ENCODE results near the gene CNPY3. TPM values are rescaled to one million over a fixed set of nuclear protein-coding genes. Genes with fewer than 3 reads are reported as not detected.
A peak's percentile ranks its signal among the peaks of the same experiment; 100 is the strongest.
"Not testable (repeated sequence)": the region's sequence is repeated elsewhere in the genome, so short reads cannot be mapped to it uniquely, and the experiment has no call there.

CNPY3 gene
- total RNA-seq, 4 donors from 2014 or later, result 33.2 to 60.0 (median 45.0) TPM

DNA sequence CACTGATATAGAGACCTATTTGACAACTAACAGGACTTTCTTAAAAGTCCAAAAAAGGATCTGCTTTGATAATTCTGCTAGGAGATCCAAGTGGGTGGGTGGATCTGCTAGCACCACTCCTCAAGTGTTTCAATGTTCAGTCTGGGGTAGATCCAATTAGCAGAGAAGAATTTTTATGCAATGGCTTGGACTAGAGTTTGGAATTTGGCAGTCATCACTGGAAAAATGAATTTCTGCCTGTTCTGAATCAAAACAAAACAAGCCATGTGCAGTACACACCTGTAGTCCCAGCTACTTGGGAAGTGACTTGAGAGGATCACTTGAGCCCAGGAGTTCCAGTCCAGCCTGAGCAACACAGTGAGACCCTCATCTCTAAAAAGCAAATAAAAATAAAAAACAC lies 18.7 kb downstream of the CNPY3 start:
- peak in 1 of 2 donors; percentile 34 for DNase-seq
- peak overlapping the region in 1 of 3 donors; percentile 86 for H3K27ac ChIP-seq
- peaks cover 0 to 5% of the 10 kb centered on the region in 2 donors for H3K4me1 ChIP-seq
- H3K9me3 ChIP-seq, result no peaks in the 10 kb centered on the region
- no peak for TF ChIP-seq POLR2A (IDR thresholded peaks at IDR 0.05)
- TF ChIP-seq, protein P1, sequence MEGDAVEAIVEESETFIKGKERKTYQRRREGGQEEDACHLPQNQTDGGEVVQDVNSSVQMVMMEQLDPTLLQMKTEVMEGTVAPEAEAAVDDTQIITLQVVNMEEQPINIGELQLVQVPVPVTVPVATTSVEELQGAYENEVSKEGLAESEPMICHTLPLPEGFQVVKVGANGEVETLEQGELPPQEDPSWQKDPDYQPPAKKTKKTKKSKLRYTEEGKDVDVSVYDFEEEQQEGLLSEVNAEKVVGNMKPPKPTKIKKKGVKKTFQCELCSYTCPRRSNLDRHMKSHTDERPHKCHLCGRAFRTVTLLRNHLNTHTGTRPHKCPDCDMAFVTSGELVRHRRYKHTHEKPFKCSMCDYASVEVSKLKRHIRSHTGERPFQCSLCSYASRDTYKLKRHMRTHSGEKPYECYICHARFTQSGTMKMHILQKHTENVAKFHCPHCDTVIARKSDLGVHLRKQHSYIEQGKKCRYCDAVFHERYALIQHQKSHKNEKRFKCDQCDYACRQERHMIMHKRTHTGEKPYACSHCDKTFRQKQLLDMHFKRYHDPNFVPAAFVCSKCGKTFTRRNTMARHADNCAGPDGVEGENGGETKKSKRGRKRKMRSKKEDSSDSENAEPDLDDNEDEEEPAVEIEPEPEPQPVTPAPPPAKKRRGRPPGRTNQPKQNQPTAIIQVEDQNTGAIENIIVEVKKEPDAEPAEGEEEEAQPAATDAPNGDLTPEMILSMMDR (IDR thresholded peaks at IDR 0.05), result no peak
- intact Hi-C loops (cut with DNase I), result no loop called here
- H3K36me3 ChIP-seq, result no peaks in the 10 kb centered on the region
- H3K4me3 ChIP-seq (replicated peaks in 1 of 3), result no peak overlapping the region
- H3K27me3 ChIP-seq, result no peaks in the 10 kb centered on the region

DNA sequence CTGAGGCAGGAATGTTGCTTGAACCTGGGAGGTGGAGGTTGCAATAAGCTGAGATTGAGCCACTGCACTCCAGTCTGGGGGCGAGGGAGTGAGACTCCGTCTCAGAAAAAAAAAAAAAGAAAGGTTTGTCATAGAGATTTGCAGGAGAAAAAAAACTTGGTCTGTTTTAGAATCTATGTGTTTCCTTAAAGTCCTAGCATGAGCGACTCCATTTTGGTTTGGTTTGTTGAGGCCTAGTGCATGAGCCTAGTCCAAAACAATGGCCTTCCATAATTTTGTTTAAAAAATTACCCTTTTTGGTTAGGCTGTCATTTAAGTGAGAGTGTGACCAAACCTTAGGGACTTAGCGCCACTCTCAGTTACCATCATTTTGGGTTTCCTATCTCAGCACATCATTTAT lies 23.1 kb downstream of the CNPY3 start:
- intact Hi-C loops (cut with DNase I), result no loop called here
- Histone ChIP-seq H3K27me3 (no peaks in the 10 kb centered on the region), H3K27ac (no peak overlapping the region), H3K9me3 (no peaks in the 10 kb centered on the region), H3K4me1 (peaks cover 0 to 5% of the 10 kb centered on the region in 2 donors), H3K36me3 (no peaks in the 10 kb centered on the region), H3K4me3 (replicated peaks in 1 of 3) (no peak overlapping the region)
- no peak for DNase-seq
- WGBS, 2 donors, result 94% methylated on average over 4 of the region's 4 CpGs
- TF ChIP-seq, protein P1 (IDR thresholded peaks at IDR 0.05), result no peak
- no peak for TF ChIP-seq POLR2A (IDR thresholded peaks at IDR 0.05)

DNA sequence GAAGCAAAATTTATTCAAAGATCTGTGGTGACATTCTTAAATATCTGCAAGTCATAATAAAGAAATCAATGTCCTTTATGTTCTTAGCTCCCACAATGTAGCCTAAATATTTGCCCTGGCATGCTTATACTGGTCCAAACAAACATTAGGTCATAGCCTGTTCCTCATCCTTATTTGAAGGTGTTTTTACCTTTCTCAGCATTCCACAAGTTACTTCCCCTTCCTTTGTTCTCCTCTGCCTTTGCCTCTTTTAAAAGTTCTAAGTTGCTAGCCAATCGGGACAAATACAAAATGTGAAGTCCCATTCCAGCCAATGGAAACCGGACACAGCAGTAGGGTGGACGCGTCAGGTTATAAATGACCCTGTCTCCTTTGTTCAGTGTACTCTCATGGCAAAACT lies 25.1 kb downstream of the CNPY3 start:
- 89 to 96% methylated on average over 4 of the region's 4 CpGs for WGBS, 2 donors
- H3K9me3 ChIP-seq; H3K4me1 ChIP-seq; intact Hi-C loops (cut with DNase I); H3K27me3 ChIP-seq; DNase-seq; H3K36me3 ChIP-seq; H3K27ac ChIP-seq; H3K4me3 ChIP-seq (replicated peaks in 1 of 3): not testable (repeated sequence)

DNA sequence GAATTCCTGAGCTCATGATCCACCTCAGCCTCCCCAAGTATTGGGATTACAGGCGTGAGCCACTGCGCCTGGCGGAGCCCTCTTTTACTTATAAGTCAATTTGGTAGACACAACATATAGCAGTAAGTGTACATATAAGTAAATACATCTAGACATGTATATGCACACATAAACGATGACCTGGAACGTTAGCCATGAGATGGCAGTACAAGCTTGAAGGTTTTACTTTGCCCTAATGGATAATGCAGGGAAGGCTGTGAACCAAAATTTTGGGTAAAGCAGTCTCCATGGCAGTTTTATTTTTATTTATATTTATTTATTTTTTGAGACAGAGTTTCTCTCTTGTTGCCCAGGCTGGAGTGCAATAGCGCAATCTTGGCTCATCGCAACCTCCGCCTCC lies 28.8 kb downstream of the CNPY3 start:
- H3K9me3 ChIP-seq, result no peaks in the 10 kb centered on the region

DNA sequence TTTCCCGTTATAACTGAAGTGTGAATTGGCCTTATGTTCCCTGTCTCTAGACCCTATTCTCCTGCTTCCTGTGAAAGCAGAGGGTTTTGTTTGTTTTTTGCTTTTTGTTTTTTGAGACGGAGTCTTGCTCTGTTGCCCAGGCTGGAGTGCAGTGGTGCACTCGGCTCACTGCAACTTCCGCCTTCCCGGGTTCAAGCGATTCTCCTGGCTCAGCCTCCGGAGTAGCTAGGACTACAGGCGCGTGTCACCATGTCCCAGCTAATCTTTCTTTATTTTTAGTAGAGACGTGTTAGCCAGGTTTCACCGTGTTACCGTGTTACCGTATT lies 30.6 kb downstream of the CNPY3 start:
- Histone ChIP-seq H3K36me3 (no peaks in the 10 kb centered on the region), H3K4me1 (peaks cover 5 to 16% of the 10 kb centered on the region in 2 donors), H3K4me3 (replicated peaks in 1 of 3) (peak overlapping the region; percentile 0 to 53 (median 37)), H3K9me3 (no peaks in the 10 kb centered on the region), H3K27me3 (no peaks in the 10 kb centered on the region), H3K27ac (no peak overlapping the region)
- 14 to 15% methylated on average over 13 of the region's 13 CpGs for WGBS, 2 donors
- no peak for TF ChIP-seq POLR2A (IDR thresholded peaks at IDR 0.05)
- TF ChIP-seq, protein P1 (IDR thresholded peaks at IDR 0.05), result no peak
- intact Hi-C loops (cut with DNase I), result no loop called here
- no peak for DNase-seq

More for the DNA sequence above, 28.8 kb downstream of the CNPY3 start:
- Histone ChIP-seq H3K27ac (no peak overlapping the region), H3K4me3 (replicated peaks in 1 of 3) (no peak overlapping the region), H3K27me3 (no peaks in the 10 kb centered on the region), H3K4me1 (peaks cover 5 to 16% of the 10 kb centered on the region in 2 donors), H3K36me3 (no peaks in the 10 kb centered on the region)
- intact Hi-C loops (cut with DNase I), result no loop called here
- TF ChIP-seq POLR2A (IDR thresholded peaks at IDR 0.05), result no peak
- TF ChIP-seq, protein P1 (IDR thresholded peaks at IDR 0.05), result no peak
- DNase-seq, result no peak
- 93% methylated on average over 7 to 8 of the region's 8 CpGs for WGBS, 2 donors

Measured in thyroid gland (tissue), 4 donors.